Activated naive CD4-positive, alpha-beta T cell (primary cell): ENCODE measurements around the gene NGEF.

ENCODE experiments used
- DNase-seq, 4 experiments: peaks; one replicate each; lab custom pipeline; 2025; lab: John Stamatoyannopoulos, UW

The NGEF gene

DNA sequence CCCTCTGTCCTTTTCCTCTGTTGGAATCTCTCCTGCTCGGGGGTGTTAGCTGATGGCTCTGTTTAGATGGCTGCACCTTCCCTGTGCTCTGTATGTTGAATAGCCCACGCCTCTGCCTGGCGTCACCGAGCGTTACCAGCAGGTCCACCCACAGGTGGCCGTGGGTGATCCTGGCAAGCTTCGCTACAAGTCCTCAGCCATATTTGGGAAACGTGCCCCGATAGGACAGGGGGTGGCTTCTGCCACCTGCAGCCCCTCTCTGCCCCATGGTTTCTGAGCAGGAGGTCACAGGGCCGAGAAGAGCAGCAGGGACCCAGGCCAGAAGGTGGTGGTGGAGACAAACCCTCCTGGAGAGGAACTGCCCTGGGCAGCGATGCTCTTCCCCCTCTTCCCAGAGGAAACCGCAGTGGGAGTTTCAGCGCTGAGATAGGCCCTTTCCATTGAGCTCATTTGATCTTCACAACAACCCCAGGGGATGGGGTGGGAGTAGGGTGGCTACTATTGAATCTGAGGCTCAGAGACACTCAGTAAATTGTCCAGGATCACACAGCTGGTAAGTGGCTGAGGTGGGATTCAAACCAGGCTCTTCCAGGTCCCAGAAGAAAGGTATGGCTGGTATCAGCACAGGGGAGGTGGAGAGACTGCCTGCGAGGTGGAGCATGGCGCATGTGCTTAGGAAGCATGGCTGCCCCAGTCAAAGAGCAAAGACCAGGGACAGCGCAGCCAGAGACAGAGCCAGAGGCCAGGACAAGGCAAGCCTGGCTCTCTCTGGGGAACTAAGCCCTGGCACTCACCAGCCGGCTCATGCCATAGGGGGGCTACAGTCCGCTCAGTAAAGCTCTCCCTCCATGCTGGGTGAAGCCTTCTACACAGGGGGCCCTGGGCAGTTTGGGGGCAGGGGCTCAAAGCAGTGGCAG is 15.0 kb downstream of the NGEF start:
- DNase-seq, result no peak

DNA sequence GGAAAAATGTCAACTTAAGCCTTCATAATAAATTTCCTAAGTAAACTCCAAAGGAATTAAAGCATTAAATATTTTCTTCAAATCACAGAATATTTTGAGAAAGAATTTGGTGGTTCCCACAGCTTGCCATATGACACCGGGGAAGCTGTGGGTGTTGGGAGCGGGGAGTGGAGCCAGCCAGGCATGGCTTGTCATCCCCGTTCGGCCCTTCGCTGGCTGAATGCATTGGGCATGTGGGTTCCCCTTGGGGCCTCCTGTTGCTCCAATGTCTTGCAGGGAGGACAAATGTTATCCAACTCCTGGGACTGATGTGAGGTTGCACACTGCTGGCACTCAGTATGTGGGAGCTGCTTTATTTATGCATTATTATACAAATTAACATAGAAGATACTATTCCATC is 18.6 kb downstream of the NGEF start:
- DNase-seq, result no peak

DNA sequence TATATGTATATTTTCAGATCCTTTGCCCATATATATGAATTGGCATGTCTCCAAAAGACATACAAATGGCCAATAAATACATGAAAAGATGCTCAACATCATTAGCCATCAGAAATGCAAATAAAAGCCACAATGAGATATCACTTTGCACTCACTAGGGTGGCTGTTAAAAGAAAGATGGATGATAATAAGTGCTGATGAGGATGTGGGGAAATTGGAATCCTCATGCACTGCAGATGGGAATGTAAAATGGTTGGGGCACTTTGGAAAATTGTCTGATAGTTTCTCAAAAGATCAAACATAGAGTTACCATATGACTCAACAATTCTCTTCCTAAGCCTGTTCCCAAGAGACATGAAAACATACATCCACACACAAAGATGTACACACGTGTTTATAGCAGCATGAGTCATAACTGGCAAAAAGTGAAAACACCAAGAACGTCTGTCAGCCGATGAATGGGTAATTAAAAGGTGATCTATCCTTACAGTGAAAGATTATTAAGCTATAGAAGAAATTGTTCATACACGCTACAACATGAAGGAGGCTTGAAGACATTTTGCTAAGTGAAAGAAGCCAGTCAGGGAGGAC is 19.7 kb downstream of the NGEF start:
- DNase-seq, result no peak

DNA sequence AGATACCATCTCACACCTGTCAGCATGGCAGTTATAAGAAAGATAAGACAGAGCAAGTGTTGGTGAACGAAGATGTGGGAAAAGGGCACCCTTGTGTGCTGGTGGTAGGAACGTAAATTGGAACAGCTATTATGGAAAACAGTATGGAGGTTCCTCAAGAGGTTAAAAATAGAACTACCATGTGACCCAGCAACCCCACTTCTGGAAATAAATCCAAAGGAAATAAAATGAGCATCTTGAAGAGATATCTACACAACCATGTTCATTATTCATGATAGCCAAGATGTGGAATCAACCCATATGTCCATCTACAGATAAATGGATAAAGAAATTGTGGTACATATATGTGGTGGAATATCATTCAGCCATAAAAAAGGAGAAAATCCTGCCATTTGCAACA is 26.9 kb downstream of the NGEF start:
- no peak for DNase-seq

DNA sequence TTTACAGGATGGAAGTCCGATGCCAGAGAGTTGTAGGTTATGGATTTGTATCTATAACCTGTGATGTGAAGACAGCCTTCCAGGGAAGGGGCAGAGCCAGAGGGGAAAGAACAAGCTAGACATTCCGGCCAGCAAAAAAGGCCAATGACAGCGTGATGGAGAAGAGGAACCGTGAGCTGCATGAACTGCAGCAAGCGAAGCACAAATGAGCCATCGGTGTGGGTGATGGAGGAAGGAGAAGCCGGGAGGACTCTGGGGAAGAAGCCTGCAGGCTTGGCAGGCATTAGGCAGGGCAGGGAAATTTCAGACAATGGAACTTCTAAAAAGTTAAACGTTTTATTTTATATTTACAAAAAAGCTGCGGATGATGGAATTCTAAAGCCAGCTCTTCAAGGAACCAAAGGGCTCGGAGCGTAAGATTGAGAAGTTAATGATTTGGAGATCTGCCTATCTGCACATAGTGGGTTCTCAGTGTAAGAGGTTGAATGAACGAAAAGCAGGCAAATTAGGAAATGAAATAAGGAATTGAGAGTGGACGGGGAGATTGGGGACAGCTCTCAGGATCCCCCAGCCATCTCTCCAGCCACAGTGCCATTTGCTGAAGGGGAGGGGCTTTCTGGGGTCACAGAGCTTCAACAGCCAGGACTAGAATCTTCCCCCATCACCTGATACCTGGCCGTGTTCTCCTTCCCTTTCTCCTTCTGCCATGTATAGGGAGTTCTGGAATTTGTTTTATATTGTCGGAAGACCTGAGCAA is 28.4 kb downstream of the NGEF start:
- DNase-seq, result no peak

DNA sequence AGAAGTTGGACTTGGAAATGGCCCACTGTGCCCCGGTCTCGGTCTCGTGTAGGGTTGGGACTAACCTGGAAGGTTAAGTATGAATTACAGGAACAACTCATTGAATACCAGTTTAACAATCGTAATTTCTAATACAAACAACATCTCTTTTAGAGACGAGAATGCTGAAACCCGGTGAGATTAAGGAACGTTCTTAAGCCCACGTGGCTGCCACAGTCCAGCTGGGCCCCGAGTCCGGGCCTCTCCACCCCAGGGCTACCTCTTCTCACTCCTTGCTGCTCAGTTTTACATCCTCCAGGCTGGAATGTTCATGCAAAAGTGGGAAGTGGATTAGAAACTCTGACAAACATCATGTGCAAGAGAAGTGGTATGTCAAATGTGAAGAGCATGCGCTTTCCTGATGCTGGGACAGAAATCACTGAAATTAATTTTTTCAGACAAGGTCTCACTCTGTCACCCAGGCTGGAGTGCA is 29.4 kb downstream of the NGEF start:
- no peak for DNase-seq

DNA sequence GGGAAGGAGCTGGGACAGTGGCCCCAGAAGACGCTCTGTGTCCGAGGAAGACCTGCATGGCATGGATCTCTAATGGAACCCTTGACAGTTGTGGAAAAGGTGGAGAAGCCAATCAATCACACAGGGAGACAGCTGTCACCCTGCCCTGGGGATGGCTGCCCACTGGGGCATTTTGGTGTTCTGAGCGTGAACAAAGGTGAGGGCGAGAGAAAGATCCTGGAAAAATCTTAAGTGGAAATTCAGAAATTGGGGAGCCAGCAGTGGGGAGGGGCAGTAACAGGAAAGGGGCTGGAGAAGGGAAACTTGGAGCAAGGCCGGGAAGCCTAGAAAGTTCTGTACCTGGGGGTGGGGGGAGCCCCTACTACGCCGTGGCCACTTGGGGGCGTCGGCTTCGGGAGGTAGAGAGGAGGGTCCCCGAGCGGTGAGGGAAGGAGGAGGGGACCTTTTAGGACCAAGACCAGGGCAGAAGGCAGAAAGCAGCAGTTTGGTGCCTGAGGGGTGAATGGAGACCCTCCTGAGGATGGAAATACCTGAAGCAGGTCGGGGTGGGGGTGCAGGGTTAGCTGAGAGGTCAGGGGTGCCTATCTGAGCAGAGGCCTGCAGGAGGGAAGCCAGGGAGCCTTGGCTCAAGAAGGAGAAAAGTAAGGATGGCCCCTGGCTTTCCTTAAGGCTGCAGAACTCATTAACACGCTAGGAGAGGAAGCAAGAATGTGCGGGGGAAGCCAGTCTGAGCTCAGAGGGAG is 30.0 kb downstream of the NGEF start:
- DNase-seq, result no peak

DNA sequence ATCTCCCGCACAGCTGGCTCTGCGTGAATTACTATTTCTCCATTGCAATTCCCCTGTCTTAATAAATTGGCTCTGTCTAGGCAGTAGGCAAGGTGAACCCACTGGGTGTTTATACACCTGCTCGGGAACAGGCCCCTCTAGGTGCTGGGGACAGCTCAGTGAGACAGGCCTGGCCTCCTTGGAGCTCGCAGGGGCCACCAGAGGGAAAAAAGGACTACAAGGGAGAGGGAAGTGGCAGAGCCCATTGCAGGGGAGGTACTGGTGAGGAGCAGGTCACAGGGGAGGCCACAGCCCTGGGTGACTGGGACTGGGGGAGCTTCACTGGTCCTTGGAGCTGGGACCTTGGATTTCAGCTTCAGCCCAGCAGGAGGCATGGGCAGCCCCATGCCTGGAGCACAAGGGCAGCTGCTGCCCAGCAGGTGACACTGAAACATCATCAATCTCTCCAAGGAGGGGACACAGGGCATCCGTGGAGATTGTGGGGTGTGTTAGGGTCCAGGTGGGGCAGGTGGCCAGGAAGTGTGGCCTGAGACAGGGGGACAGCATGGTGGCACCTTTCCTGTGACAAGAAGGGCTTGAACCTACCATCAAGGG is 31.2 kb downstream of the NGEF start:
- no peak for DNase-seq

DNA sequence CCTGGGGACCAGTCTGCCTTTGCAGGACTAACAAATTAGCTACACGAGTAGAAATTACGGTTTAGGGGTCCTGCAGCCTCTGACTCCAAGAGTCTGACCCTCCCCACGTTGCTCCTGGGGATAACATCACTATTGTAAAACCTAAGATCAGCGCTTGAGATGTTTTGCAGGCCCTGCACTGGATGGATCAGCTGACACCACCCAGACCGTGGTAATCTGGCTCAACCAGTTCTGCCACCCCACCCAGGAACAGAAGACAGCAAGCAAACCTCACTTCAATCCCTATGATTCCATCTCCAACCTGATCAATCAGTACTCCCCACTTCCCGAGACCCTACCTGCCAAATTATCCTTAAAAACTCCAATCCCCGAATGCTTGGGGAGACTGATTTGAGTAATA is 31.7 kb downstream of the NGEF start:
- DNase-seq, result no peak

DNA sequence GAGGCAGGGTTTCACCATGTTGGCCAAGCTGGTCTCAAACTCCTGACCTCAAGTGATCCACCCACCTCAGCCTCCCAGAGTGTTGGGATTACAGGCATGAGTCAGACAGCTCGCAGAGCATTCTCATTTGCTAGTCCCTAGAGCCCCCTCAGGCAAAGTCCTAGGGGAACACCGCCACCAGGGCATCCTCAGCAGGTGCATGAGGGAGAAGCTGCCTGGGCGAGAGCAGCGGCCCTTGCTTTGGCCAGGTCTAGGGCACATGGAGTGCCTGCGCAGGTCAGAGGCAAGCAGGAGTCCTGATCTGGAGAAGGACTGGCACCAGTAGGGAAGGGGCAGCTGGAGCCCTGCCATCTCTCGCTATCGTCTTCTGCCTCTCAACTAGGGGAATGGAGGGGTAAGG is 32.4 kb downstream of the NGEF start:
- no peak for DNase-seq

DNA sequence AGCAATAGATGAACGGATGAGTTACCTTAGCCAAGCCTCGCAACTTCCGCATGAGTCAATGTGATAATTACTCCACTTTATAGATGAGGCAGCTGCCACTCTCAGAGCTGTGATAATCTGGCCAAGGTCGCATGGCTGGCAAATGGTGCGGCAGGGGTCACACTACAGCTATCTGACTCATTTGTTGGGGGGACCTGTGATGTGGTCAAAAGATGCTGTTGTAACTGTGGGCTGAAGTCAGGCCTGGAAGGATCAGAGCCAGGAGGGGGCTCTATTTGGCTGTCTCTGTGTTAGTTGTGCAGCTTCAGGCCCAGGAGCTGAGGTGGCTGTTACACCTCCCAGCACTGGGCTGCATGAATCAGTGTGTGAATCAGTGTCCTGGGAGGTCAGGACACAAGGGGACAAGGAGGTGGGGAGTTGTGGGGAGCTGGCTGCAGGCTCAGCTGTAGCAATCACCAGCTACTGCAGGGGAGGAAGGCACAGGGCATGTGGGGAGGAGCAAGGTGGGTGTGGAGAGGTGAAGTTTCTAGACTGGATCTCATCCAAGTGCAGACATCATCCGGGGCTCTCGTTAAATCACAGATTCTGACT is 33.1 kb downstream of the NGEF start:
- DNase-seq, result no peak

DNA sequence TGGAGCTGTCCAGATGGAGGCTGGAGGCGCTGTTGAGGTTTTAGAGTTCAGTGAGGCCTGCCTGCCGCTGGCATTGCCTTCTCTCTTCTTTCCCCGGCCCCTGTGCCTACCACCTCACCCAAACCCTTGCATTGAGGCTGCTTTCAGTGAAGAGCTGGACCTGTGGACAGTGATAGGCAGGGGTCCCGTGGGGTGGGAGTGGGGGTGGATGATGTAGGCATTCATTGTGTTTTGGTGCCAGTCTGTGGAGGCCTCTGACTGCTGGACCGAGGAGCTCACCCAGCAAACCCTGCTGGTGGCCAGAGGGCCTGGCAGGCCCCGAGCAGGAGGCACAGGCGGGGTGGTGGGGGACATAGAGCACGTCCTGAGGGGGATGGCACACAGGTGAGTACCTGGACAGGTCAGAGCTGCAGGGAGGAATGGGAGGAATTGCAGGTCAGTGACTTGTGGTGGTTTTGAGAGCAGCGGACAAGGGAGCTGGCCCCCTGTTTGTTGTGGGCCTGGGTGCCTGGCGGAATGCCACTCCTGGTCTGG is 35.6 kb downstream of the NGEF start:
- DNase-seq, result no peak

DNA sequence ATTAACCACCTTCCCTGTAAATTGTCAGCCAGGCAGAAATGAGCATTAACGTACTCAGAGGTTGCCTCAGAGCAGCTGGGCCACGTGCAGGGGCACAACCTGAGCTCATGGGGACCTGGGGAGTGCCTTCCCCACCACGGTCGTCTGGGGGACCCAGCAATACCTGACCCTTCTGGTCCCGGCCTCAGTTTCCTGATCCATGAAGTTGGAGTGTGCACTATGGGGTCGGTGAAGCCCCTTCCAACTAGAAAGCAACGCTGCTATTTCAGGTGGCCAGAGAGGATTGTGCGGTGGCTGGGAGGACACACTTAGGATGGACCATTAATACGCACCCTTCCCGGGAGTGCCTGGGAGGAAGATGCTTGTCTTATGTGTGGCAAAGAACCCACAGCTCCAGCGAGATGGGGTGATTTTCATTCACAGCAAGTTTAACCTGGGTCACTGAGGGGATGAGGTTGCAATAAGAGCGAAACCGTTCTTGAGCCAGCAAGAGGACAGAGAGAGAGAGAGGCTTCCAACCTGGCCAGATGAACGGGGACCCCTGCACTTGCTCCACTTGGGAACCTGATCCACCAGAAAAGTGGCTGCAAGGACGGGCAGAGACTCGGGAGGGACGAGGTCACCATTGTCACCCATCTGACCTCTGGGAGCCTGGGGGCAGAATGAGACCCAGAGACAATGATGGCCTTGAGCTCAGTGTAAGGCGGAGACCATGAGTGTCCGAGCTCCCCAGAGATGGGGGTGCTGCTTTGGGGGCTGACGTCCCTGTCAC is 36.2 kb downstream of the NGEF start:
- DNase-seq, result no peak

DNA sequence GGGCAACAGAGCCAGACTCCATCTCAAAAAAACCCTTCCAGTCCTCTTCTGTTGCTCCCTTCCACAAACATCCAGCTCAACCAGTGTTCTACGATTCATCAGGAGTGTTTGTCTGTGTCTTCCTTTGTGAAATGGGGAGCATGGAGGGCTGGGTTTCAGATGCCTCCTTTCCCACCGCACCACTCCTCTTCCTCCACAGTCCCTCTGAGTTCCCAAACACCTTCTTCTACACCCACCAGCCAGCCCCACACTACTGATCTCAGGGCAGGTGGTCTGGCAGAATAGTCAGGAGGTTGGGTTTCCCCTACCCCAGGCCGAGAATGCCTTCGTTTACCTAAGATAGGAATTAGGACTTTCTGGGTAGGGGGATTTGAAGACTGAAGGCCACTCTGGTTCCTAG is 36.9 kb downstream of the NGEF start:
- DNase-seq, result no peak

DNA sequence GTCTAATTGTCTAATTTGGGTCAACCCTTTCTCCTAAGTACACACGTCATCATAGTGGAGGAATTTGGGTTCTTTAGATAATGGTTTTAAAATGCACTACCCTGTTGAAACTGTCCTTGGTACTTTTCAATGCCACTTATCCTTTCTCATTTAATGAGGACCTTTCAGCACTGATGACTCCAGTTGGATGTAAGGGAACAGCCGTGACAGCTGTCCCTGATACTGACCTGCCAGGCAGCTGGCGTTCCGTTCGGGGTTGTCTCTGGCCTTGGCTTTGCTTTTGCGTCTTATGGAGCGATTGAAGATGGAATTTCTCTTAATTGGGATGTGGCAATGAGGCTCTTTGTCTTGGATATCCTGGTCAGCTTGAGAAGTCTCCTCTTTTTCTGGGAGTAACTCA is 38.7 kb downstream of the NGEF start:
- no peak for DNase-seq

DNA sequence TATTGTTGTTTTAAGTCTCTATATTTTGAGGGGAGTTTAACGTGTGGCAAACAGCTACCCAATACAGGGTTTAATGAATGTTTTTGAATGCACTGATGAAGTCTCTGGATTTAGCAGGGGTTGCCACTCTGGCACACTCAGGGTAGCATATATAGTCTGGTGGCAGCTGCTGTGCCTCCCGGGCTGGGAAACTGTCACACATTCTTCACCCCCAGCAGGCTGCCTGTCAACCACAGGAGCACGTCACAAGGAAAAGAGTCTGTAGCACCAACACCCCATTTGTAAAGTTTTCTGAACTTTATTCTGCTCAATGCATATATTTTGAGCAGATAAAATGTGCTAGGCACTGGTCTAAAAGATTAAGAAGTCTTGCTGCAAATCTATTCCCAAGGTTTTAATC is 39.3 kb downstream of the NGEF start:
- DNase-seq, result no peak

DNA sequence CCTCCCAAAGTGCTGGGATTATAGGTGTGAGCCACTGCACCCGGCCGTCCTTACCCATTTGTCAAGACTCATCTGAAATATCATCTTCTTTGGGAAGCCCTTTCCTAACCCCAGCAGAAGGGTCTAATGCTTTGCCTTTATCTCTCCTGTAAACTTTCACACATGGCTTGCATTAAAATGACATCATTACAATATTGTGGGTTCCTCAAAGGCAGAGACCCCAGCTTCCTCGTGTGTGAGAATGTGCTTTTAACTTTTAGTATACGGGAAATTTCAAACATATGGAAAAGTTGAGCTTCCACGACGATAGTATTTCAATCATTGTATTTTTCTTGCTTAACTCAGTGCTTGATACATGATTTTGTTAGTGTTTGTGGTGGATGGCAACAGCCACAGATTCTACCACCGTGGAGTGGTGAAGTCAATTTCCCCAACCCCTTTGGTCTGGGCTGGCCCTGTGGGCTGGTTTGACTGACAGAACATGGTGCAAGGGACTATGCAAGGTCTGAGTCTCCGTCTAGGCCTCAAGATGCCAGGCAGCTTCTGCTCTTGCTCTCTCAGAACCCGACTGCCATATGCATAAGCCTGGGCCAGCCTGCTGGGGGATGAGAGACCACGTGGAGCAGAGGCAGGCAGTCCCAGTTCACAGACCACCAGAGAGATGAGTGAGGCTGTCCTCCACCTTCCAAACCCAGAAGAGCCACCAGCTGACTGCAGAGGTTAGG is 39.9 kb downstream of the NGEF start:
- no peak for DNase-seq

DNA sequence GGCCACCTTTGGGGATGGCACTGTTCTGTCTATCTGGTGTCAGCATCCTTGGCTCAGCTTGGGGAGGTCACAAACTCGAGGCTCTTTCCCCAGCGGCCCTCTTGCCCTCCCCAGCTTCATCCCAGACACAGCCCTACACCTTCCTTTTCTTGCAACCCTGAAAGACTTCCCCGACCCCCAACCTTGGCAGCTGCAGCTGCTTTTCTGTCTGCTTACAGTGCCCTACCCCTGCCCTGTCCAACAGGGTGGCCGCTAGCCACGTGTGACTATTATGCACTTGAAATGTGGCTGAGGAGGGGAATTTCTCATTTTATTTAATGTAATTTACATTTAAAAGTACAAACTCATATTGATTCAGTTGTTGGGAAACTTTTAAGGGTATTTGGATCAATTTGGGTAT is 41.3 kb downstream of the NGEF start:
- DNase-seq, result no peak

DNA sequence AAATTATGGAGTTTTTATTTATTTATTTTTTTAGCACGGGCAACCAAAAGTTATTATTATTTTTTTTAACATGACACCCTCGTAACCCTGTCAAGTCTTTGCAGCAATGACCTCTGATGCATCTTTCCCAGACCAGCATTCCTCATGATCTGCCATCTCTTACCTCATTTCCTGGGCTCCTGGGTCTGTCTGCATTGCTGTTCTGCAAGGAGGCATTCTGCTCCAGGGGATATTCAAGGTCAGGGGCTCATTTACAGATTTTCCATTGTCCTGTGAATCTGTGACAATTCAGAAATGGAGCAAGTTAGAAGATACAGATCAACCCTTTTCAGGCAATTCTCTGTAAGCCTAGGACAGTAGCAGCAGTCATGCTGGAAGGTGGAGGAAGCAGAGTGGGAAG is 43.0 kb downstream of the NGEF start:
- DNase-seq, result no peak

DNA sequence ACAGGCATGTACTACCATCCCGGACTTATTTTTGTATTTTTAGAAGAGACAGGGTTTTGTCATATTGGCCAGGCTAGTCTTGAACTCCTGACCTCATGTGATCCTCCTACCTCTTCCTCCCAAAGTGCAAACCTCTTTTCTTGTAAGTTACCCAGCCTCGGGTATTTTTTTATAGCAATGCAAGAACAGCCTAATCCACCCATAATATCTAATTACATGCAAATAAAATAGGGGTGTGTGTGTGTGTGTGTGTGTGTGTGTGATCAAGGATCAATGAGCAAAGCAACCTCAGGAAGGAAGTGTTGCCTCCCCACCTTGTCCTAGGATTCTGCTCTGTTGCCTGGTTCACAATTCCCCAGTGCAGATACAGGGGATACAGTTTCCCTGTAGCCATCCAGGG is 45.6 kb downstream of the NGEF start:
- no peak for DNase-seq
